GM12878 (cell line): ENCODE data around the gene MKRN2. TPM values are rescaled to one million over a fixed set of nuclear protein-coding genes. Genes with fewer than 3 reads are reported as not detected.

ENCODE experiments used
- ATAC-seq: fragments of 200-7000 bp; cut with Tn5 transposase; 3 replicates; pipeline ENCODE4 v1.9.1; 2020; ENCODE audit warnings: mild to moderate bottlenecking, moderate library complexity
- BruUV-seq: library from RNA; stranded (reverse); fragments of 400-500 nt; replicated peaks from 2 replicates; lab custom pipeline; 2021; lab: Mats Ljungman, UMichigan
- CTCF ChIA-PET: fragments of 300-600 bp; sonication (Branson Sonifier 250); formaldehyde crosslinking; extraction: SDS; loops from one replicate; lab custom pipeline; 2021; ENCODE audit warnings: inconsistent platforms; lab: Yijun Ruan, JAX
- POLR2A ChIA-PET: fragments of 350-600 bp; formaldehyde crosslinking; extraction: SDS; loops from one replicate; lab custom pipeline; 2021; ENCODE audit warnings: inconsistent platforms; lab: Charles Lee
- RAD21 ChIA-PET: fragments of 300-600 bp; sonication (Branson Sonifier 250); formaldehyde crosslinking; loops from one replicate; lab custom pipeline; 2023; ENCODE audit warnings: antibody characterized with exemption; ENCODE audit not compliant: unreplicated experiment; lab: Charles Lee
- SMC1A ChIA-PET: fragments of 300-600 bp; sonication (Branson Sonifier 250); formaldehyde crosslinking; loops from one replicate; lab custom pipeline; 2023; ENCODE audit not compliant: unreplicated experiment, uncharacterized antibody; lab: Charles Lee
- DNase-seq: peaks from one replicate; pipeline ENCODE4 v3.0.0-alpha.2; 2011; ENCODE audit warnings: low read depth, low spot score
- FAIRE-seq: peaks from 3 replicates; lab custom pipeline; 2011; peaks lifted over from hg19 to GRCh38; lab: Jason Lieb, UNC
- H2AFZ ChIP-seq: 2 replicates; pipeline ENCODE4 v1.6.0; 2011; ENCODE audit warnings: low read depth, low read length, control low read depth; ENCODE audit not compliant: control insufficient read depth
- H3K27ac ChIP-seq: 2 replicates; pipeline ENCODE4 v1.5.1; 2011; ENCODE audit warnings: control low read depth; ENCODE audit not compliant: control insufficient read depth, insufficient read depth
- H3K27me3 ChIP-seq, 2 experiments: replicated peaks in 1 of 2; 2 replicates each; pipeline versions ENCODE4 v1.6.0 to v1.6.1; 2011; ENCODE audit warnings: low read length in 1 of 2; ENCODE audit not compliant: control insufficient read depth in 2 of 2, insufficient read depth in 2 of 2
- H3K36me3 ChIP-seq, 2 experiments: 2 replicates each; pipeline ENCODE4 v1.5.1; 2011; ENCODE audit warnings: low read length in 1 of 2; ENCODE audit not compliant: control insufficient read depth in 2 of 2, insufficient read depth in 2 of 2
- H3K4me1 ChIP-seq: 2 replicates; pipeline ENCODE4 v1.6.1; 2011; ENCODE audit warnings: mild to moderate bottlenecking, low read length, moderate library complexity, mixed read lengths; ENCODE audit not compliant: control insufficient read depth, insufficient read depth
- H3K4me2 ChIP-seq: 2 replicates; pipeline ENCODE4 v1.6.0; 2011; ENCODE audit warnings: control low read depth; ENCODE audit not compliant: control insufficient read depth, insufficient read depth
- H3K4me3 ChIP-seq: fragments of 200-600 bp; sonication (generic); 2 replicates; pipeline ENCODE4 v1.5.1; 2016
- H3K79me2 ChIP-seq: 2 replicates; pipeline ENCODE4 v1.6.0; 2011; ENCODE audit warnings: low read length; ENCODE audit not compliant: control insufficient read depth, insufficient read depth
- H3K9ac ChIP-seq: 2 replicates; pipeline ENCODE4 v1.8.0; 2011; ENCODE audit warnings: low read length, control low read depth, mixed read lengths; ENCODE audit not compliant: control insufficient read depth, insufficient read depth
- H3K9me3 ChIP-seq: replicated peaks from 3 replicates; pipeline ENCODE4 v1.5.1; 2011; ENCODE audit warnings: mild to moderate bottlenecking, low read length; ENCODE audit not compliant: control insufficient read depth, insufficient read depth
- H4K20me1 ChIP-seq: 2 replicates; pipeline ENCODE4 v1.6.0; 2011; ENCODE audit not compliant: control insufficient read depth, insufficient read depth
- PRDM15 ChIP-seq: fragments of 450-650 bp; formaldehyde crosslinking; IDR thresholded peaks from 2 replicates; pipeline ENCODE4 v1.4.0; 2020; ENCODE audit warnings: mild to moderate bottlenecking, moderate library complexity
- ZNF687 ChIP-seq: fragments of 450-650 bp; IDR thresholded peaks from 2 replicates; pipeline ENCODE4 v1.6.1; 2017; ENCODE audit warnings: mild to moderate bottlenecking, moderate library complexity
- WGBS: methylation state at CpG from one replicate; pipeline ENCODE4 v1.1.6; 2016; ENCODE audit warnings: low lambda C conversion rate; ENCODE audit not compliant: insufficient replicate concordance, insufficient coverage; ENCODE audit errors: missing lambda C conversion rate; 5-methylcytosine and 5-hydroxymethylcytosine counted together
- in situ Hi-C: fragments of 300-500 bp; cut with MboI; formaldehyde crosslinking; loops from 9 replicates; pipeline ENCODE4 v1.14.3; 2018; ENCODE audit warnings: mixed read lengths
- intact Hi-C: fragments of 100-400 bp; cut with micrococcal nuclease; formaldehyde crosslinking; loops from one replicate; pipeline ENCODE4 v1.14.2; 2022; ENCODE audit not compliant: unreplicated experiment
- polyA plus RNA-seq, 11 experiments: library from polyadenylated mRNA; depleted of rRNA in 4 of 11; unstranded in 6 of 11; stranded (reverse) in 5 of 11; fragments of >200 nt; fragmentation: Nextera tagmentation in 4 of 11; fragmentation: Illumina TruSeq in 1 of 11; extraction: Ambion mirVana in 4 of 11; extraction: Trizol in 1 of 11; gene quantifications; 1 replicate in 1 of 11; 2 replicates in 10 of 11; pipeline versions ENCODE4 v1.2.1 to v1.2.3, GENCODE V29; 2011 to 2016; ENCODE audit warnings: inconsistent platforms in 2 of 11, missing spikeins in 2 of 11, low read depth in 1 of 11
- total RNA-seq, 4 experiments: library from RNA; depleted of rRNA in 3 of 4; stranded (reverse); fragments of >200 nt in 3 of 4; fragmentation: Illumina TruSeq in 1 of 4; extraction: Trizol in 1 of 4; gene quantifications; 2 replicates each; pipeline versions ENCODE4 v1.2.1 to v1.2.3, GENCODE V29; 2013 to 2021
- TF ChIP-seq, protein P1 (sequence below): IDR thresholded peaks from 2 replicates; pipeline ENCODE4 v1.6.1; 2012; ENCODE audit warnings: mild to moderate bottlenecking, low read depth, low read length

Gene MKRN2
- total and polyA plus RNA-seq, 10 of the 15 experiments (the other 5 are each of a cell fraction or from before 2014, with no cell fraction given) = 15.4 to 40.7 (median 34.4) TPM

DNA sequence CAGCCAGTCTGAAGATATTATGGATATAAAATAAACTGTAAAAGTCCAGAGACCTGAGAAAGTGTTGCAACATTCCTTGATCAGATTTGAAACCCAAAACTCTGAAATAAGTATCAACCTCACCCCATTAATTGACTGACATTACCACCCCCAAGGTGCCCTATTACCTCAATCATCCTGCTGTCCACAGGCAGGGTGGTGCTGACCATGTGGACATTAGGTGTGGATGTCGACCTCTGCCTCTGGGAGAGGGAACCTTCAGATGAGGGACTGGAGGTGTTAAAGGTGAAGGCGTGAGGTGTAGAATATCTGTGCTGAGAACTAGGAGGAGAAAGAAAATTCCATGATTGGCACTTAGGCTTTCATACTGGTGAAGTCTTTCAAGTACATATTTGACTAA is 47.1 kb downstream of the MKRN2 start:
- intact Hi-C loops (no loop called here), in situ Hi-C loops (no loop called here)
- ChIA-PET POLR2A (no interaction called here), SMC1A (no interaction called here), CTCF (no interaction called here), RAD21 (no interaction called here)
- H3K4me1 ChIP-seq = no peaks in the 10 kb centered on the region
- no peak overlapping the region for H3K4me3 ChIP-seq
- no TSS peak for BruUV-seq
- 97% methylated on average over 2 of the region's 2 CpGs for WGBS
- H3K27ac ChIP-seq = no peak overlapping the region
- H2AFZ ChIP-seq = no peak overlapping the region
- no peaks in the 10 kb centered on the region; the same call in 1 of the 2 replicates for H3K79me2 ChIP-seq
- ATAC-seq (no peak), DNase-seq (no peak), FAIRE-seq (no peak)
- no peaks in the 10 kb centered on the region for H4K20me1 ChIP-seq
- H3K9ac ChIP-seq = no peak overlapping the region
- no peaks in the 10 kb centered on the region for H3K27me3 ChIP-seq
- no peak overlapping the region for H3K4me2 ChIP-seq
- peaks cover 4 to 35% of the 10 kb centered on the region in 2 experiments for H3K36me3 ChIP-seq
- TF ChIP-seq ZNF687 = no peak
- TF ChIP-seq, protein P1, sequence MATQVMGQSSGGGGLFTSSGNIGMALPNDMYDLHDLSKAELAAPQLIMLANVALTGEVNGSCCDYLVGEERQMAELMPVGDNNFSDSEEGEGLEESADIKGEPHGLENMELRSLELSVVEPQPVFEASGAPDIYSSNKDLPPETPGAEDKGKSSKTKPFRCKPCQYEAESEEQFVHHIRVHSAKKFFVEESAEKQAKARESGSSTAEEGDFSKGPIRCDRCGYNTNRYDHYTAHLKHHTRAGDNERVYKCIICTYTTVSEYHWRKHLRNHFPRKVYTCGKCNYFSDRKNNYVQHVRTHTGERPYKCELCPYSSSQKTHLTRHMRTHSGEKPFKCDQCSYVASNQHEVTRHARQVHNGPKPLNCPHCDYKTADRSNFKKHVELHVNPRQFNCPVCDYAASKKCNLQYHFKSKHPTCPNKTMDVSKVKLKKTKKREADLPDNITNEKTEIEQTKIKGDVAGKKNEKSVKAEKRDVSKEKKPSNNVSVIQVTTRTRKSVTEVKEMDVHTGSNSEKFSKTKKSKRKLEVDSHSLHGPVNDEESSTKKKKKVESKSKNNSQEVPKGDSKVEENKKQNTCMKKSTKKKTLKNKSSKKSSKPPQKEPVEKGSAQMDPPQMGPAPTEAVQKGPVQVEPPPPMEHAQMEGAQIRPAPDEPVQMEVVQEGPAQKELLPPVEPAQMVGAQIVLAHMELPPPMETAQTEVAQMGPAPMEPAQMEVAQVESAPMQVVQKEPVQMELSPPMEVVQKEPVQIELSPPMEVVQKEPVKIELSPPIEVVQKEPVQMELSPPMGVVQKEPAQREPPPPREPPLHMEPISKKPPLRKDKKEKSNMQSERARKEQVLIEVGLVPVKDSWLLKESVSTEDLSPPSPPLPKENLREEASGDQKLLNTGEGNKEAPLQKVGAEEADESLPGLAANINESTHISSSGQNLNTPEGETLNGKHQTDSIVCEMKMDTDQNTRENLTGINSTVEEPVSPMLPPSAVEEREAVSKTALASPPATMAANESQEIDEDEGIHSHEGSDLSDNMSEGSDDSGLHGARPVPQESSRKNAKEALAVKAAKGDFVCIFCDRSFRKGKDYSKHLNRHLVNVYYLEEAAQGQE = peak; percentile 46; the same call in 1 of the 2 replicates
- no peak for TF ChIP-seq PRDM15 (CRISPR knock-in tag)
- no peaks in the 10 kb centered on the region for H3K9me3 ChIP-seq
